B cell (primary cell): ENCODE data around the gene HIVEP1.

Experiments
- CTCF ChIP-seq: fragments of 200-600 bp; IDR thresholded peaks from one replicate; pipeline ENCODE4 v1.8.0; 2022; ENCODE audit warnings: antibody characterized with exemption, mild to moderate bottlenecking
- EZH2 ChIP-seq: IDR thresholded peaks from 2 replicates; pipeline ENCODE4 v1.6.1; 2012; ENCODE audit warnings: borderline replicate concordance, low read depth, mild to moderate bottlenecking, moderate library complexity, low read length; ENCODE audit not compliant: insufficient read depth, poor library complexity, severe bottlenecking

DNA sequence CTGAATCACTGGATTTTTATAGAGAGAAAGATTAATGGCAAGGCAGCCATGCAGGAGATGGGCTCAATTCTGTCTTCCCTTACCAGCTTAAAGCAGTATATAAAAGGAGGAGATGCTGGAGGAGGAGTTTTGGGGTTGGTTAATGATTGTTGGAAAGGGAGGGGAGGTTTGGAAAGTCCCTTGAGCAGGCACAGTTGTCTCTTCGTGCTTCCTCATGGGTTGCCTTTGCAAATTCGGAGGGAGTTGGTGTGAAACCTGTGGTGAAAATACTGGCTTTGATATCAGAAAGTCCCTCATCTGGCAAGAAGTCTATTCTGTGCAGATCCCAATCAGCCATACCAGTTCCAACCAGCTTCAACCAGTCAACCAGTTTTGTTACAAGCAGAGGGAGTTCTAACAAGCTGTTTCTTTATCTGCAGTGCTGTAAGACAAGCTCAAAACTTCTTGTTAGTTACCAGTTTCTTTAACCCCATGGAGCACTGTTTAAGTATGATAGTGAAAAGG, 107.0 kb downstream of the HIVEP1 start:
- TF ChIP-seq EZH2 (no peak), CTCF (no peak)
